ENCODE results near the gene ZBTB24. TPM values are rescaled to one million over a fixed set of nuclear protein-coding genes. Genes with fewer than 3 reads are reported as not detected.

Gene ZBTB24
- total RNA-seq, 1 experiment from 2014 or later: 27.3 TPM

DNA sequence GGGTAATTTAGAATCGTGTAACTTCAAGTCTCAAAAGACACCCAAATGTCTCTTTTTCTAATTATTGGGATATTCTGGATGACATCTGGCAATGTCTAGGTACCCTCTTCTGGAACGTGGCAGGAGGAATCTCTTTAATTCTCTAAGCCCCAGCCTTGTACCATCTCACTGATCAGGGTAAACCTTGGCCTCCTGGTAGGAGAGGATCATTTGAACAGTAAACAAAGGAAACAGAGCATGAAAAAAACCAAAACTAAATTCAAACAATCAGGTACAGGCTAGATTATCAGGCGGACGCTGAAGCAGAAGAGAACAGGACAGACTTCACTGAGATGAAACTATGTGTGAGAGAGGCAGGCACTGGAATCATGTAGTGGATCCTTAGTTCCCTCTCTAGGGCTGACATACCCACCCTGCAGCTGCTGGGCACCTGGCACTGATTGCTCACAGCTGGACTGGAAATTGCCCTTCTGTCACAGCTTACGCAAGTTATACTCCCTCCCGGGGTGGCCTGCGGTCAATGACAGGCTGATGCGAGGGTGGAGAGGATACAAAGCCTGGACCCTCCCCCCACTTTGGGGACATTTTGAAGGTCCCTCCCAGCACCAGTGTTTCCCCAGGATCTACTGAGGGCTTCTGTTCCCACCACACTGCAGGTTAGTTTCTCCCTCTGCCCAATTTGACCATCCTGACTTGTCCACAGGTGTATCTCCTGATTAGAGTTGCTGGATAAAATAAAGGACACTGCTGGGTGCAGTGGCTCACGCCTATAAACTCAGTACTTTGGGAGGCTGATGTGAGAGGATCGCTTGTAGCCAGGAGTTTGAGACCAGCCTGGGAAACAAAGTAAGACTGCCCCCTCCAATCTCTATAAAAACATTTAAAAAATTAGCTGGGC, 20.6 kb upstream of the ZBTB24 start:
- peaks cover 2 to 3% of the 10 kb centered on the region in 2 experiments; a peak in 4 of 5 replicates for H3K9me3 Mint-ChIP-seq
- H3K18ac ChIP-seq (ENCODE audit: insufficient read length, low read depth, low read length): no peak overlapping the region

More for the DNA sequence above, 20.6 kb upstream of the ZBTB24 start:
- no peaks in the 10 kb centered on the region for H3K23me2 ChIP-seq (ENCODE audit: insufficient read length, low read depth, low read length, poor library complexity, severe bottlenecking)
- H3K56ac ChIP-seq (ENCODE audit: insufficient read length, low read depth, low read length): no peak overlapping the region
- no peak overlapping the region for H3K23ac ChIP-seq (ENCODE audit: insufficient read length, low read depth, low read length)
- no peak overlapping the region for H4K91ac ChIP-seq (ENCODE audit: insufficient read length, low read depth, low read length)
- H2AK5ac ChIP-seq (ENCODE audit: insufficient read length, low read length): no peak overlapping the region
- H3K79me2 ChIP-seq (ENCODE audit: insufficient read depth, low read length): no peaks in the 10 kb centered on the region
- H4K8ac ChIP-seq (replicated peaks; ENCODE audit: insufficient read length, low read depth, low read length): no peak overlapping the region
- TF ChIP-seq CTCF (conservative IDR thresholded peaks at IDR 0.05): no peak
- no peak overlapping the region for H3K9ac ChIP-seq (ENCODE audit: extremely low read depth, insufficient read length, low read length)
- H4K20me1 ChIP-seq (ENCODE audit: control insufficient read depth, insufficient read depth, insufficient read length): no peaks in the 10 kb centered on the region
- no peaks in the 10 kb centered on the region; the same call in 1 of the 2 replicates for H3K4me1 ChIP-seq (ENCODE audit: insufficient read depth, low read length)
- Mint-ChIP-seq H3K4me3 (no peak overlapping the region), H3K4me1 (peaks cover 38 to 48% of the 10 kb centered on the region in 2 experiments), H3K27ac (no peak overlapping the region), H3K36me3 (ENCODE audit: insufficient read depth in 1 of 3, low read depth in 3 of 3) (peaks cover 0 to 8% (median 1%) of the 10 kb centered on the region in 3 experiments; a peak in 5 of 7 replicates), H3K27me3 (ENCODE audit: low read depth) (no peaks in the 10 kb centered on the region)
- H3K9me3 ChIP-seq (ENCODE audit: control insufficient read depth, low read depth, low read length): peaks cover 2% of the 10 kb centered on the region
- no peak overlapping the region for H3K4ac ChIP-seq (ENCODE audit: low read depth, low read length)
- no peak for DNase-seq
- no peak overlapping the region for H2BK12ac ChIP-seq (ENCODE audit: insufficient read length, low read depth, low read length)
- H3T11ph ChIP-seq (ENCODE audit: low read length): no peak overlapping the region
- no peak overlapping the region for H2BK15ac ChIP-seq (ENCODE audit: low read depth, low read length)
- no peak overlapping the region for H3K27ac ChIP-seq (ENCODE audit: insufficient read length, low read depth, low read length)
- no peak overlapping the region for H2BK120ac ChIP-seq (ENCODE audit: low read depth, low read length, poor library complexity, severe bottlenecking)
- no peak overlapping the region for H2BK20ac ChIP-seq (ENCODE audit: low read depth, low read length, poor library complexity, severe bottlenecking)
- H3K27me3 ChIP-seq (ENCODE audit: insufficient read depth, low read length): no peaks in the 10 kb centered on the region
- H3K14ac ChIP-seq (ENCODE audit: insufficient read depth, low read length): no peak overlapping the region
- H2AFZ ChIP-seq (ENCODE audit: low read length): no peak overlapping the region
- no peak overlapping the region for H2BK5ac ChIP-seq (ENCODE audit: insufficient read length, low read length)
- H3K79me1 ChIP-seq (ENCODE audit: insufficient read depth, low read depth, low read length, poor library complexity, severe bottlenecking): no peaks in the 10 kb centered on the region
- no peak overlapping the region for H3K4me2 ChIP-seq (ENCODE audit: insufficient read depth, insufficient read length, low read length)
- no CpG with 5 or more reads among the region's 10 CpGs for WGBS (ENCODE audit: extremely low coverage, insufficient read length, low lambda C conversion rate)
- no peak overlapping the region for H4K5ac ChIP-seq (ENCODE audit: insufficient read length, low read depth, low read length)

All from H9 (cell line).